Activated CD4-positive, CD25-positive, alpha-beta regulatory T cell treated with anti-CD3 and anti-CD28 coated beads, Interleukin-2, amount 50 U/mL, for 16 hours (primary cell): ENCODE results near the gene APOL6.

Source experiments
- DNase-seq: peaks from one replicate; pipeline ENCODE4 v3.0.0-alpha.2; 2020; ENCODE audit warnings: low read depth, low spot score

APOL6 gene

GRCh38 chr22:35648066-35649025, at the start of gene APOL6:
TSS of gene APOL6 (plus strand) at chr22:35648446. CDS start at chr22:35656426, 7,980 bp downstream.
- DNase-seq = peak; percentile 33

- no peak for DNase-seq
These were observed 48.9 kb upstream of the APOL6 start for GRCh38 chr22:35599364-35599763.

- no peak for DNase-seq
These were observed 47.8 kb upstream of the APOL6 start for GRCh38 chr22:35600476-35600875.

GRCh38 chr22:35601013-35601580, 47.1 kb upstream of the APOL6 start:
- no peak for DNase-seq

- no peak for DNase-seq
These were observed 46.3 kb upstream of the APOL6 start for GRCh38 chr22:35601743-35602615.

GRCh38 chr22:35604621-35605368, 43.5 kb upstream of the APOL6 start:
- no peak for DNase-seq

- no peak for DNase-seq
These were observed 42.9 kb upstream of the APOL6 start for GRCh38 chr22:35605369-35605680.

- DNase-seq = no peak
These were observed 42.3 kb upstream of the APOL6 start for GRCh38 chr22:35605851-35606481.

GRCh38 chr22:35606916-35607315, 41.3 kb upstream of the APOL6 start:
- DNase-seq = no peak

- DNase-seq = no peak
These were observed 40.2 kb upstream of the APOL6 start for GRCh38 chr22:35608088-35608487.

- no peak for DNase-seq
These were observed 39.0 kb upstream of the APOL6 start for GRCh38 chr22:35609261-35609660.

GRCh38 chr22:35609761-35610160, 38.5 kb upstream of the APOL6 start:
- no peak for DNase-seq

GRCh38 chr22:35610741-35611140, 37.5 kb upstream of the APOL6 start:
- no peak for DNase-seq

- no peak for DNase-seq
These were observed 36.9 kb upstream of the APOL6 start for GRCh38 chr22:35611200-35611890.

- DNase-seq = no peak
These were observed 36.2 kb upstream of the APOL6 start for GRCh38 chr22:35611891-35612576.

GRCh38 chr22:35612903-35613302, 35.3 kb upstream of the APOL6 start:
- DNase-seq = no peak

- DNase-seq = no peak
These were observed 33.8 kb upstream of the APOL6 start for GRCh38 chr22:35614404-35614803.

- DNase-seq = no peak
These were observed 33.1 kb upstream of the APOL6 start for GRCh38 chr22:35615156-35615555.

GRCh38 chr22:35616043-35616442, 32.2 kb upstream of the APOL6 start:
- no peak for DNase-seq
